Frontal cortex (tissue), 4 donors: ENCODE measurements around the gene CALN1. TPM values are rescaled to one million over a fixed set of nuclear protein-coding genes. Genes with fewer than 3 reads are reported as not detected.
A peak's percentile ranks its signal among the peaks of the same experiment; 100 is the strongest.
"Not testable (repeated sequence)": the region's sequence is repeated elsewhere in the genome, so short reads cannot be mapped to it uniquely, and the experiment has no call there.

Experiments
- DNase-seq, 2 donors: peaks; one replicate each; pipeline ENCODE4 v3.0.0; 2012; ENCODE audit warnings: low spot score in 2 of 2
- FAIRE-seq: peaks from 2 replicates; lab custom pipeline; 2012; peaks lifted over from hg19 to GRCh38; lab: Jason Lieb, UNC
- total RNA-seq: library from RNA; depleted of rRNA; stranded (reverse); fragments of >200 nt; gene quantifications from one replicate; pipeline ENCODE4 v1.2.3, GENCODE V29; 2014
- donor health status: control.
- donor health status: control.
- donor health status: control.

Gene CALN1
- total RNA-seq, 1 donor from 2014 or later, result 40.4 TPM

GRCh38 chr7:71854546-71855397, 557.4 kb downstream of the CALN1 start:
- no peak for FAIRE-seq
- no peak for DNase-seq

DNA sequence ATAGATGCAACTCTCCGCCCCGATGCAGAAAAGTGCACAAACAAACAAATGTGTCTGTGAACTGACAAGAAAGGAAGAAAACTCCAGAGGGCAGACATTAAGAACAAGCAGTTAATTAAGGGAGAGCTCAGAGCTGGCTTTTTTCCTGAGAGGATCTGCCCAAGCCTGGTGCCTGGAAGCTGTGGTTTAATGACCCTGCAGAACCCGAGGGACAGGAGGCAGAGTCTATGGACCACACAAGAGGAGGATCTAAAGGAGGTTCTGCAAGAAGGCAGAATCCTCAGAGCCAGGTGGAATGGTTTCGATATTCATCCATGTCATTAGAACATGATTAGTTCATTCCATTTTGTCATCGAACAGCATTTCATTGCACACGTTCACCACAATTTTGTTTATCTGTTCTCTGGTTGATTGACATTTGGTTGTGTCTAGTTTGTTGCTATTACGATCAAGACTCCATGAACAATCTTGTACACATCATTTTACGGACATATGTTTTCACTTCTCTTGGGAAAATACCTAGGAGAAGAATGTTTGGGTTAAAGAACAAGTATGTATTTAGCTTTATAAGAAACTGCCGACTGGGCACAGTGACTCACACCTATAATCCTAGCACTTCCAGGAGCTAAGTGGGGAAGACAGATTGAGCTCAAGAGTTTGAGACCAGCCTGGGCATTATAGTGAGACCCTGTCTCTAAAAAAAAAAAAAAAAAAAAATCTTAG, 560.2 kb downstream of the CALN1 start:
- DNase-seq (no peak), FAIRE-seq (no peak)

DNA sequence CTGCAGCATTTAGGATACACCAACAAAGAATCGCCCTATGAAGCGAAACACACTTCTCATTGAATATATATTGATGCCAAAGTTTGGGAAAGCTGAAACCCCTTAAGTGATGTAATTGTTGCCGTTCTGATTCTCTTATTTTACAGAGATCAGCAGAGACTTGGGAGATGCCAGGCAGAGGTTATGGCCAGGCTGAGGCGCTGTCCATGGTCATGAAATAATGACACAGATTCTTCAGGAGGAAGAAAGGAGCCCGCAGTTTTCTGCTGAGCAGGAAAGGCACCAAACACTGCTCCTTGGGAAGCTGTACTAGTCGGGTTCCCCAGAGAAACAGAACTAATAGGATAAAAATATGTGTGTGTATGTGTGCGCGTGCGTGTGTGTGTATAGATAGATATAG, 566.0 kb downstream of the CALN1 start:
- DNase-seq (no peak), FAIRE-seq (no peak)

DNA sequence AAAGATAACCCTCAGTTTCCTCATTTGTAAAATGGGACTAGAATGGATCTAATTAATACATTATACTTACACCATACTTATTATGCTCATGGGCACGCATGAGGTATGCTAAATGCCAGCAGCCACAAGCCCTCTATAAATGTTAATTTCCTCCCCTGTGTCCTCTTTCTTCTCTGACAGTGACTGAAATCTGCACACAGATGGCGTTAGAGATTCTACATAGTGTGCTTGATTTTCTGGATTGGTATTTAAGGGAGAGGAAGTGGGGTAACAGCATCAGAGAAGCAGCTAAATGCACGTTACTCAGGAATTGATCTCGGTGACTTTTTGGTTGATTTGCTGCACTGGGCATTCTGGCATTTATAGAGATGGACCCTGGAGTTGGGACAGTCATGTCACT, 568.5 kb downstream of the CALN1 start:
- no peak for FAIRE-seq
- peak in 1 of 2 donors; percentile 8 for DNase-seq

DNA sequence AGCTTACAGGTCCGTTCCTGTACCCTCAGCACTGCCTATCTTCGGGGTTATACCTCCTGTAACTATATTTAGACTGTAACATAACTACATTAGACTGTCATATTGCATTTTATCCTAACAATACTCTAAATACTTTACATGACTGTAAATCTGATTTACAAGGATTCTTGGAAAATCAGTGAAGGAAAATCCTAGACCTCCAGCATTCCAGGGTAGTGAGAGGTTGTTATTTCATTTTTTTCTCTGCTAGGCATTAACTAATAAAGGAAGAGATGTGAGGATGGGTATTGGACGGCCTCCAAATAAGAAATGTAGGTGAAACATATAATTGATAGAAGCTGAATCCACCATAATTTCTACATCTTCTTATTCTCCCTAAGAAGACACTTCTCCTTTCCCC, 569.4 kb downstream of the CALN1 start:
- no peak for FAIRE-seq
- DNase-seq, result no peak

GRCh38 chr7:71842381-71842780, 569.8 kb downstream of the CALN1 start:
- FAIRE-seq, result no peak
- DNase-seq, result no peak

DNA sequence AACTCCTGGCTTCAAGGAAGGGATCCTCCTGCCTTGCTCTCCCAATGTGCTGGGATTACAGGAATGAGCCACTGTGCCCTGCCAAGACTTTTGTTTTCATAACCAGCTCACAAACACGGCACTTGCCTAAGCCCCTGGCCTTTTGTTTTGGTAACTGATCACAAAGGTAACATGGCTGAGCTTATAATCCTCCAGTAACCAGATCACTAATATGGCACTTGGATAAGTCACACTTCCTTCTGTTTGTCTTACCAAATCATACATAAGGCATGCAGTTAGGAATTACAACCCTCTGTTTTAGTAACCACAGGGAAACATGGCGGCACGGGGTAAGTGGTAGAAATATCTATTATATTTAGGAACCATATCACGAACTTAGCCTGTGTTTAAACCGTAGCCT, 577.1 kb downstream of the CALN1 start:
- FAIRE-seq, result no peak
- DNase-seq, result no peak

DNA sequence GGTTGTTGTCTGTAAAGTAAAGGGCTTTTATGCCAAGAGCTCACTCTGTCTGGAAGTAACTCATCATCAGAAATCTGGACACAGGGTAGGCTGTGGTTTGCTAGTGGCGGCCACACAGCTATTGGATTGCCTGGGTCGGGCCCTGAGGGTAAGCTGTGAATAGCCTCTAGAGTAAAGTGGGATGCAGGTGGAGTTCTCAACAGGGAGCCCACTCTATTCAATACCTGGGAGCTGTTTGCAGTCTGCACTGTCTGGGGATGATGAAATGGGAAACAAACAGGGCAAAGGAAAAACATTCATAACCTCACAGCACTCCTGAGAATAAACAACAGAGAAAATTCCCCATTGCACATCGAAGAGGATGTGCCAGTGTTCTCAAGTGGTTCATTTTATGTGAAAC, 582.6 kb downstream of the CALN1 start:
- no peak for DNase-seq
- no peak for FAIRE-seq

GRCh38 chr7:71828361-71828760, 583.8 kb downstream of the CALN1 start:
- DNase-seq (no peak), FAIRE-seq (no peak)

- no peak for FAIRE-seq
- DNase-seq, result no peak
Measured at GRCh38 chr7:71826141-71826540, 586.0 kb downstream of the CALN1 start.

- DNase-seq (peak in 1 of 2 donors; percentile 22), FAIRE-seq (no peak)
Measured at GRCh38 chr7:71824006-71824760, 588.0 kb downstream of the CALN1 start.

- DNase-seq, FAIRE-seq: not testable (repeated sequence)
Measured at GRCh38 chr7:71822406-71822805, 589.7 kb downstream of the CALN1 start.

- FAIRE-seq (no peak), DNase-seq (no peak)
Measured at GRCh38 chr7:71817916-71818315, 594.2 kb downstream of the CALN1 start.

DNA sequence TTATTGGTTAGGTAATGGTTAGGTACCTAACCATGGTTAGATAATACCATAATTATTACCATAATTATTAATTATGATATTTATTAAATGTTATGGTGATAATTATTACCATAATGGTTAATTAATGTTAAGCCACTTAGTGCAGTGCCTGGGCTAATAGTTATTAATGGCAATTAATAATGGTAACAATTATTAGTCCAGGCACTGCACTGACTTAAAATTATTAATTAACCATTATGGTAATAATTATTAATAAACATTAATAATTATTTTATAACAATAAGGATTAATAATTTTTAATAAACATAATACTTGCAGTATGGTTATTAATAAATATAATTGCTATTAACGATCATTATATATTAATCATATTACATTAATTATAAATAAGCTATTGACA, 604.0 kb downstream of the CALN1 start:
- DNase-seq (no peak), FAIRE-seq (peak; percentile 43)

DNA sequence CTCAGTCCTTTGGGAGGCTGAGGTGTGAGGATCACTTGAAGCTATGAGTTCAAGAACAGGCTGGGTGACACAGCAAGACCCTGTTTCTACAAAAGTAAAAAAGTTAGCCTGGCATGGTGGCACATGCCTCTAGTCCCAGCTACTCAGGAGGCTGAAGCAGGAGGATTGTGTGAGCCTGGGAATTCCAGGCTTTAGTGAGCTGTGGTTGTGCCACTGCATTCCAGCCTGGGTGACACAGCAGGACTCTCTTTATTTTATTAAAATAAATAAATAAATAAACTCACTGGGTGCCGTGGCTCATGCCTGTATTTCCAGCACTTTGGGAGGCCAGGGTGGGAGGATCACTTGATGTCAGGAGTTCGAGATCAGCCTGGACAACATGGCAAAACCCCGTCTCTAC, 607.9 kb downstream of the CALN1 start:
- FAIRE-seq, result no peak
- DNase-seq, result no peak

- FAIRE-seq, result no peak
Measured at GRCh38 chr7:71801976-71802375, 610.2 kb downstream of the CALN1 start.

GRCh38 chr7:71800321-71800720, 611.8 kb downstream of the CALN1 start:
- FAIRE-seq (no peak), DNase-seq (peak in 1 of 2 donors; percentile 13)

More at GRCh38 chr7:71801976-71802375, 610.2 kb downstream of the CALN1 start:
- no peak for DNase-seq

GRCh38 chr7:71795410-71795809, 616.7 kb downstream of the CALN1 start:
- FAIRE-seq (no peak), DNase-seq (no peak)

DNA sequence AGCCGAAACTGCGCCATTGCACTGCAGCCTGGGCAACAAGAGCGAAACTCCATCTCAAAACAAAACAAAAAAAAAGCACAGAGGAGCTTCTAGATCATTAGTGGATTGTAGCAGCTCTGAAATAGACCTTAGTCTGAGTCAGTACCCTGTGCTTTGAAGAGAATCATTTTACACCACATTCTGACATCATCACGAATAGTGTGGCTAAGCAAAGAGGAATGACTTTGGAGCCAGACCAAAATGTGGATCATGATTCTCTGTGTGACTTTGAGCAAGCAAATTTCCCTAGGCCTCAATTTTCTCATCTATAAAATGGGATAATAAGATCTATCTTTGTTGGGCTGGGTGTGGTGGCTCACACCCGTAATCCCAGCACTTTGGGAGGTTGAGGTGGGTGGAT, 618.9 kb downstream of the CALN1 start:
- no peak for FAIRE-seq
- no peak for DNase-seq

DNA sequence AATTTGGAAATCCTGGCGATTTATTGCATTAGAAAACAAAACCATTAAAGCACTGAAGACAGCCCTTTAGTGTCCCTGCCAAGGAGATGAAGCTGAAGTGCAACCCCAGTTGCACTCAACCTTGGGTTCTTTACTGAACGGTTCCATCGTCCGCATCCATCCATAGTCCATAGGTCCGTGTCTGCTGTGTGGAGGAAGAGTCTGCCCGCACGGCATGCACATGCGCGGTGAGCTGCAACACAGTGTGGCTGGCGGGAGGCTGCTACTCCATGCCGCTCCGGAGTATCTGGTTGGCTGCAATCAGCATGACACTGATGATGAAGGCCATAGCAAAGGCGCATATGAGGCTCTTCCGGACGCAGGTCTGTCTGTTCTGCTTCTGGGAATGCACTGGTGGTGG, 624.6 kb downstream of the CALN1 start:
- no peak for FAIRE-seq

GRCh38 chr7:71785216-71785615, 626.9 kb downstream of the CALN1 start:
- FAIRE-seq, result no peak

More for the DNA sequence above, 624.6 kb downstream of the CALN1 start:
- DNase-seq, result no peak

More at GRCh38 chr7:71785216-71785615, 626.9 kb downstream of the CALN1 start:
- DNase-seq, result no peak
